GM12891 (cell line): ENCODE data around the gene MSL1.

Experiments used
- POLR2A ChIP-seq: IDR thresholded peaks from 2 replicates; pipeline ENCODE4 v1.6.1; 2011; ENCODE audit warnings: low read depth, low read length, control low read depth
- POLR2AphosphoS5 ChIP-seq: IDR thresholded peaks from 2 replicates; pipeline ENCODE4 v1.6.1; 2011; ENCODE audit warnings: low read depth, low read length, control low read depth
- POU2F2 ChIP-seq: IDR thresholded peaks from 2 replicates; pipeline ENCODE4 v1.6.1; 2011; ENCODE audit warnings: low read depth, mild to moderate bottlenecking, control low read depth, low read length, moderate library complexity
- TAF1 ChIP-seq: IDR thresholded peaks from 2 replicates; pipeline ENCODE4 v1.6.1; 2011; ENCODE audit warnings: low read depth, low read length, control low read depth

- TF ChIP-seq POLR2AphosphoS5 (no peak), POLR2A (no peak), TAF1 (no peak), POU2F2 (no peak)
These were observed 23.7 kb downstream of the MSL1 start for GRCh38 chr17:40145476-40145875.
